ENCODE results near the gene CPNE4. TPM values are rescaled to one million over a fixed set of nuclear protein-coding genes. Genes with fewer than 3 reads are reported as not detected.

CPNE4 gene
- total and polyA plus RNA-seq, 4 donors = 0.02 to 1.6 (median 0.29) TPM

DNA sequence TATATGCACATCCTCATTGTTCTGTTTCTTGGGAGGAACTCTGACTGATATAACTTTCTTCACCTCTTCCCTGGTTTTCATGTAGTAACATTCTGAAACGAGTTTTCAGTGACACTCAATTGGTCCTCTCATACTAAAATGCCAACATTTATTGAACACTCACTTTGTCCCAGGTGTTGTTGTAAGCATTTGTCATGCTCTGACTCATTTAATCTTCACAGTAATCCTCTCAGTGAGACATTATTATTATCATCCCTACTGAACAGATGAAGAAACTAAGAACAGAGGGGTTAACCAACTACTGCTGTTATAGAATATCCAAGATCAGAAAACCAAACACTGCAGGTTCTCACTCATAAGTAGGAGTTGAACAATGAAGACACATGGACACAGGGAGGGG is 437.9 kb downstream of the CPNE4 start:
- H3K27me3 ChIP-seq (ENCODE audit: control insufficient read depth in 3 of 3, insufficient read depth in 3 of 3, low read length in 2 of 3) = no peaks in the 10 kb centered on the region
- no peak overlapping the region for H3K27ac ChIP-seq (ENCODE audit: low read depth in 1 of 2, low read length in 1 of 2)
- no peak overlapping the region for H3K9ac ChIP-seq (ENCODE audit: insufficient read depth in 1 of 2, low read length in 2 of 2)
- ATAC-seq (ENCODE audit: insufficient read depth, low FRiP score) = no peak
- 70 to 71% methylated on average over 1 of the region's 1 CpG for WGBS, 2 donors
- H3K36me3 ChIP-seq (ENCODE audit: control insufficient read depth in 4 of 4, insufficient read depth in 4 of 4, low read length in 4 of 4) = no peaks in the 10 kb centered on the region
- H3K9me3 ChIP-seq (ENCODE audit: control insufficient read depth in 4 of 4, insufficient read depth in 3 of 4, low read length in 3 of 4) = no peaks in the 10 kb centered on the region
- TF ChIP-seq, protein P1, sequence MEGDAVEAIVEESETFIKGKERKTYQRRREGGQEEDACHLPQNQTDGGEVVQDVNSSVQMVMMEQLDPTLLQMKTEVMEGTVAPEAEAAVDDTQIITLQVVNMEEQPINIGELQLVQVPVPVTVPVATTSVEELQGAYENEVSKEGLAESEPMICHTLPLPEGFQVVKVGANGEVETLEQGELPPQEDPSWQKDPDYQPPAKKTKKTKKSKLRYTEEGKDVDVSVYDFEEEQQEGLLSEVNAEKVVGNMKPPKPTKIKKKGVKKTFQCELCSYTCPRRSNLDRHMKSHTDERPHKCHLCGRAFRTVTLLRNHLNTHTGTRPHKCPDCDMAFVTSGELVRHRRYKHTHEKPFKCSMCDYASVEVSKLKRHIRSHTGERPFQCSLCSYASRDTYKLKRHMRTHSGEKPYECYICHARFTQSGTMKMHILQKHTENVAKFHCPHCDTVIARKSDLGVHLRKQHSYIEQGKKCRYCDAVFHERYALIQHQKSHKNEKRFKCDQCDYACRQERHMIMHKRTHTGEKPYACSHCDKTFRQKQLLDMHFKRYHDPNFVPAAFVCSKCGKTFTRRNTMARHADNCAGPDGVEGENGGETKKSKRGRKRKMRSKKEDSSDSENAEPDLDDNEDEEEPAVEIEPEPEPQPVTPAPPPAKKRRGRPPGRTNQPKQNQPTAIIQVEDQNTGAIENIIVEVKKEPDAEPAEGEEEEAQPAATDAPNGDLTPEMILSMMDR (IDR thresholded peaks at IDR 0.05; ENCODE audit: control extremely low read depth, extremely low read depth) = no peak
- H3K4me1 ChIP-seq (ENCODE audit: control insufficient read depth in 5 of 5, insufficient read depth in 5 of 5, low read length in 5 of 5) = no peaks in the 10 kb centered on the region
- no peak overlapping the region for H3K4me3 ChIP-seq
- no peak for DNase-seq

DNA sequence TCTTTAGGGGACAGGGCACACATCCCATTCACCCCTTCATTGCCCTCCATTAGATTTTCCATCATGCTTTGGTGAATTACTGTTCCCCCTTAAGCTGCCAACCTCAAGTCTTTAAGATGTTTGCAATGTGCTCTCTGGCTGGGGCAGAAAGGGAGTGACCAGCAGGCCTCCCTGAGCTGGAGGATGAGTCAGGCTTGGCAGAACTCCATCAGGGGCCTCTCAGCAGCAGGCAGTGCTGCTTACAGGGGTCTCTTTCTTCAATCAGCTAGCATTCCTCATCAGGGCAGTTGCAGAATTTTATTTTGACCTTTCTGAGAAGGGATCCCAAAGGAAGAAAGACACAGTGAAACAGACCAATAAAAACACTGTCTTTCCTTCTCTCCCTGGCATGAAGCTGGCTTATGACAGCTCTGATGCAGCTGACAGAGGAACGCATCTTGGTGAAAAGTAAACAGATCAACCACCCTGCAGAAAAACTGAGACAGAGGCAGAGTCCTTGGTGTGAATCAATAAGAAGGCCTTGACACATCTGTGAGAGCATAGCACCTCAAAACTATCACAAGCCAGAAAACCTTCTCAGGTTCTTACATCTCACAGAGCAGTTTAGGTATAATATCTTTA is 443.3 kb downstream of the CPNE4 start:
- Histone ChIP-seq H3K4me1 (ENCODE audit: control insufficient read depth in 5 of 5, insufficient read depth in 5 of 5, low read length in 5 of 5) (no peaks in the 10 kb centered on the region), H3K4me3 (no peak overlapping the region), H3K9me3 (ENCODE audit: control insufficient read depth in 4 of 4, insufficient read depth in 3 of 4, low read length in 3 of 4) (no peaks in the 10 kb centered on the region), H3K36me3 (ENCODE audit: control insufficient read depth in 4 of 4, insufficient read depth in 4 of 4, low read length in 4 of 4) (no peaks in the 10 kb centered on the region), H3K27me3 (ENCODE audit: control insufficient read depth in 3 of 3, insufficient read depth in 3 of 3, low read length in 2 of 3) (no peaks in the 10 kb centered on the region), H3K9ac (ENCODE audit: insufficient read depth in 1 of 2, low read length in 2 of 2) (no peak overlapping the region), H3K27ac (ENCODE audit: low read depth in 1 of 2, low read length in 1 of 2) (no peak overlapping the region)
- WGBS, 2 donors = 59 to 67% methylated on average over 1 of the region's 1 CpG
- DNase-seq (peak; percentile 5 to 21 (median 18)), ATAC-seq (ENCODE audit: insufficient read depth, low FRiP score) (no peak)
- TF ChIP-seq, protein P1 (IDR thresholded peaks at IDR 0.05; ENCODE audit: control extremely low read depth, extremely low read depth) = no peak

DNA sequence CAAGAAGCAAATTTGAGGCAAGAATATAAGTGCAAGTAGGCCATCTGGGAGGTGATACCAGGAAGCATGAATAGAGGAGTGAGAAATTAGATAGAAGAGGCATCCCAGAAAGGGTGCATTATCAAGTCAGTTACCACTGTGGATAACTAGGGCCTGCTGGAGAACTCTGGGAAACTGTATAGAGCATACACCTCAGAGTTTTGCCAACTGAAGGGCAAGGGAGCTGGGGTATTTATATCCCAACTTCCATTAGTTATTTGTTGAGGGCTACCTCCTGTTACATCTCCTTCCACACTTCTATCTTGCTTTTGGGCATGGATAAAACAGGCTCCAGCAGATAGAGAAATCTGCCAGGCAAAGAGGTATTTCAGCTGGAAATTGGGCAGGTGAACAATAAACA is 448.5 kb downstream of the CPNE4 start:
- Histone ChIP-seq H3K9ac (ENCODE audit: insufficient read depth in 1 of 2, low read length in 2 of 2) (no peak overlapping the region), H3K9me3 (ENCODE audit: control insufficient read depth in 4 of 4, insufficient read depth in 3 of 4, low read length in 3 of 4) (no peaks in the 10 kb centered on the region), H3K27me3 (ENCODE audit: control insufficient read depth in 3 of 3, insufficient read depth in 3 of 3, low read length in 2 of 3) (no peaks in the 10 kb centered on the region), H3K36me3 (ENCODE audit: control insufficient read depth in 4 of 4, insufficient read depth in 4 of 4, low read length in 4 of 4) (peaks cover 0 to 2% (median 0%) of the 10 kb centered on the region in 4 donors), H3K4me3 (no peak overlapping the region), H3K27ac (ENCODE audit: low read depth in 1 of 2, low read length in 1 of 2) (no peak overlapping the region), H3K4me1 (ENCODE audit: control insufficient read depth in 5 of 5, insufficient read depth in 5 of 5, low read length in 5 of 5) (no peaks in the 10 kb centered on the region)
- no peak for ATAC-seq (ENCODE audit: insufficient read depth, low FRiP score)
- TF ChIP-seq, protein P1 (IDR thresholded peaks at IDR 0.05; ENCODE audit: control extremely low read depth, extremely low read depth) = no peak
- no peak for DNase-seq

DNA sequence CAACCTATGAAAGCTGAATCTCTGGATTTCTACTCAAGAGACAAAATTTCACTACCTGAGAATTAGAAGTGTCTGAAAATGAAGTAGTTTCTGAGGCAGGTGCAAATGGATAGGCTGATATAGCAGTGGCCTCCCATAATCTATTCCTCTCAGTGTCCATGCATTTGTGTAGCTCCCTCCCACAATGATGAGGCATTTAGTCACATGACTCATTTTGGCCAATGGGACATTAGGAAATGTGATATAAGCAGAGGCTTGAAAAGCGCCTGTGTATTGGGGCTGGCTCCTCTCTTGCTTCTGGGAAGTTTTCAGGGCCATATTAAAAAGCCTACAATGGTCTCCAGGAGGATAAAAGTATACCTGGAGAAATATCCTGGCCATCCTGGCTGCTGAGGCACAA is 452.4 kb downstream of the CPNE4 start:
- Histone ChIP-seq H3K4me3 (no peak overlapping the region), H3K27me3 (ENCODE audit: control insufficient read depth in 3 of 3, insufficient read depth in 3 of 3, low read length in 2 of 3) (no peaks in the 10 kb centered on the region), H3K36me3 (ENCODE audit: control insufficient read depth in 4 of 4, insufficient read depth in 4 of 4, low read length in 4 of 4) (peaks cover 0 to 2% (median 0%) of the 10 kb centered on the region in 4 donors), H3K9me3 (ENCODE audit: control insufficient read depth in 4 of 4, insufficient read depth in 3 of 4, low read length in 3 of 4) (no peaks in the 10 kb centered on the region), H3K9ac (ENCODE audit: insufficient read depth in 1 of 2, low read length in 2 of 2) (no peak overlapping the region), H3K27ac (ENCODE audit: low read depth in 1 of 2, low read length in 1 of 2) (no peak overlapping the region), H3K4me1 (ENCODE audit: control insufficient read depth in 5 of 5, insufficient read depth in 5 of 5, low read length in 5 of 5) (no peaks in the 10 kb centered on the region)
- no peak for ATAC-seq (ENCODE audit: insufficient read depth, low FRiP score)
- DNase-seq = no peak
- TF ChIP-seq, protein P1 (IDR thresholded peaks at IDR 0.05; ENCODE audit: control extremely low read depth, extremely low read depth) = no peak
- 89 to 97% methylated on average over 1 of the region's 1 CpG for WGBS, 2 donors

All from lung (tissue), 12 donors.